Stimulated activated CD4-positive, alpha-beta T cell treated with anti-CD3 and anti-CD28 coated beads, Interleukin-1b, Interleukin-23, amount 100 ng/mL, for 24 hours (primary cell): ENCODE data around the gene SAP30.

ENCODE experiments used
- DNase-seq, 4 experiments: peaks; one replicate each; pipeline ENCODE4 v3.0.0-alpha.2; 2020; ENCODE audit warnings: low read depth in 4 of 4, low spot score in 1 of 4

Gene SAP30

GRCh38 chr4:173414456-173414855, 43.7 kb downstream of the SAP30 start:
- DNase-seq = no peak

- no peak for DNase-seq
Observed at GRCh38 chr4:173415092-173415491, 44.3 kb downstream of the SAP30 start.

GRCh38 chr4:173415885-173416653, 45.3 kb downstream of the SAP30 start:
- DNase-seq = no peak

GRCh38 chr4:173417833-173418232, 47.1 kb downstream of the SAP30 start:
- DNase-seq = no peak

GRCh38 chr4:173418639-173419038, 47.9 kb downstream of the SAP30 start:
- DNase-seq = no peak

GRCh38 chr4:173420324-173420752, 49.6 kb downstream of the SAP30 start:
- DNase-seq = no peak

- no peak for DNase-seq
Observed at GRCh38 chr4:173420801-173421200, 50.0 kb downstream of the SAP30 start.

- no peak for DNase-seq
Observed at GRCh38 chr4:173424899-173425805, 54.4 kb downstream of the SAP30 start.

GRCh38 chr4:173426064-173426463, 55.3 kb downstream of the SAP30 start:
- DNase-seq = no peak
